SK-N-SH treated with all-trans-retinoic acid at 6 μM for 48 hours (cell line): ENCODE results near the gene SMC6.

Experiments
- ATAC-seq: fragments of 200-7000 bp; cut with Tn5 transposase; 3 replicates; pipeline ENCODE4 v1.9.1; 2020; ENCODE audit warnings: mild to moderate bottlenecking, moderate library complexity
- ARNTL ChIP-seq: fragments of 450-650 bp; formaldehyde crosslinking; IDR thresholded peaks from 2 replicates; pipeline ENCODE4 v1.5.0; 2020; ENCODE audit warnings: low read depth, mild to moderate bottlenecking, moderate library complexity, borderline replicate concordance
- BACH2 ChIP-seq: fragments of 250-450 bp; sonication (Bioruptor Pico); IDR thresholded peaks from 2 replicates; pipeline ENCODE4 v1.9.0; 2021; ENCODE audit warnings: mild to moderate bottlenecking, borderline replicate concordance
- CSDC2 ChIP-seq: fragments of 250-450 bp; sonication (Bioruptor Pico); IDR thresholded peaks from 2 replicates; pipeline ENCODE4 v1.5.0; 2020; ENCODE audit warnings: mild to moderate bottlenecking, moderate library complexity
- ESRRG ChIP-seq: fragments of 250-450 bp; sonication (Bioruptor Pico); IDR thresholded peaks from 2 replicates; pipeline ENCODE4 v1.6.1; 2021; ENCODE audit warnings: mild to moderate bottlenecking
- GLIS3 ChIP-seq: fragments of 250-450 bp; sonication (Bioruptor Pico); IDR thresholded peaks from 2 replicates; pipeline ENCODE4 v1.5.0; 2020; ENCODE audit warnings: mild to moderate bottlenecking, moderate library complexity
- ISL1 ChIP-seq: fragments of 250-450 bp; sonication (Bioruptor Pico); IDR thresholded peaks from 2 replicates; pipeline ENCODE4 v2.1.2; 2022; ENCODE audit warnings: mild to moderate bottlenecking, moderate library complexity
- OSR1 ChIP-seq: fragments of 250-450 bp; sonication (Bioruptor Pico); IDR thresholded peaks from 2 replicates; pipeline ENCODE4 v1.8.0; 2022; ENCODE audit warnings: moderate library complexity, mild to moderate bottlenecking, inconsistent platforms
- PPARA ChIP-seq: fragments of 250-450 bp; sonication (Bioruptor Pico); IDR thresholded peaks from 2 replicates; pipeline ENCODE4 v1.5.0; 2020; ENCODE audit warnings: mild to moderate bottlenecking, borderline replicate concordance
- RARB ChIP-seq: fragments of 250-450 bp; sonication (Bioruptor Pico); IDR thresholded peaks from 2 replicates; pipeline ENCODE4 v1.8.0; 2021; ENCODE audit warnings: mild to moderate bottlenecking, moderate library complexity
- SNAI2 ChIP-seq: fragments of 250-450 bp; sonication (Bioruptor Pico); IDR thresholded peaks from 2 replicates; pipeline ENCODE4 v1.5.0; 2020; ENCODE audit warnings: mild to moderate bottlenecking, moderate library complexity
- TCF4 ChIP-seq: fragments of 250-450 bp; sonication (Bioruptor Pico); IDR thresholded peaks from 2 replicates; pipeline ENCODE4 v1.8.0; 2021; ENCODE audit warnings: mild to moderate bottlenecking, moderate library complexity, borderline replicate concordance
- ZC3H10 ChIP-seq: fragments of 250-450 bp; sonication (Bioruptor Pico); IDR thresholded peaks from 2 replicates; pipeline ENCODE4 v1.5.1; 2021; ENCODE audit warnings: mild to moderate bottlenecking, moderate library complexity
- ZFP3 ChIP-seq: fragments of 250-450 bp; sonication (Bioruptor Pico); IDR thresholded peaks from 2 replicates; pipeline ENCODE4 v1.5.0; 2020; ENCODE audit warnings: mild to moderate bottlenecking, moderate library complexity
- ZFP30 ChIP-seq: fragments of 450-650 bp; formaldehyde crosslinking; IDR thresholded peaks from 2 replicates; pipeline ENCODE4 v1.5.0; 2022; ENCODE audit warnings: mild to moderate bottlenecking, moderate library complexity
- ZNF565 ChIP-seq: fragments of 450-650 bp; formaldehyde crosslinking; conservative IDR thresholded peaks from 2 replicates; pipeline ENCODE4 v1.5.0; 2020; ENCODE audit warnings: low read depth, mild to moderate bottlenecking, moderate library complexity
- ZNF70 ChIP-seq: fragments of 450-650 bp; formaldehyde crosslinking; IDR thresholded peaks from 2 replicates; pipeline ENCODE4 v1.5.0; 2020; ENCODE audit warnings: mild to moderate bottlenecking, moderate library complexity
- ZNF8 ChIP-seq: fragments of 450-650 bp; formaldehyde crosslinking; IDR thresholded peaks from 2 replicates; pipeline ENCODE4 v1.5.0; 2020; ENCODE audit warnings: mild to moderate bottlenecking, moderate library complexity
- TF ChIP-seq, protein P1 (sequence below): fragments of 250-450 bp; sonication (Bioruptor Pico); IDR thresholded peaks from 2 replicates; pipeline ENCODE4 v1.5.0; 2020; ENCODE audit warnings: mild to moderate bottlenecking, moderate library complexity
- TF ChIP-seq, protein P2 (sequence below): fragments of 250-450 bp; sonication (Bioruptor Pico); IDR thresholded peaks from 2 replicates; pipeline ENCODE4 v1.8.0; 2021; ENCODE audit warnings: low read depth, mild to moderate bottlenecking, moderate library complexity, borderline replicate concordance
- TF ChIP-seq, protein P3 (sequence below): fragments of 250-450 bp; sonication (Bioruptor Pico); IDR thresholded peaks from 2 replicates; pipeline ENCODE4 v1.5.1; 2020; ENCODE audit warnings: low read depth, mild to moderate bottlenecking, moderate library complexity
- TF ChIP-seq, protein P4 (sequence below): fragments of 250-450 bp; sonication (Bioruptor Pico); IDR thresholded peaks from 2 replicates; pipeline ENCODE4 v1.5.1; 2021; ENCODE audit warnings: mild to moderate bottlenecking, moderate library complexity
- TF ChIP-seq, protein P5 (sequence below): fragments of 250-450 bp; sonication (Bioruptor Pico); IDR thresholded peaks from 2 replicates; pipeline ENCODE4 v1.8.0; 2020; ENCODE audit warnings: mild to moderate bottlenecking, moderate library complexity, borderline replicate concordance

Gene SMC6

DNA sequence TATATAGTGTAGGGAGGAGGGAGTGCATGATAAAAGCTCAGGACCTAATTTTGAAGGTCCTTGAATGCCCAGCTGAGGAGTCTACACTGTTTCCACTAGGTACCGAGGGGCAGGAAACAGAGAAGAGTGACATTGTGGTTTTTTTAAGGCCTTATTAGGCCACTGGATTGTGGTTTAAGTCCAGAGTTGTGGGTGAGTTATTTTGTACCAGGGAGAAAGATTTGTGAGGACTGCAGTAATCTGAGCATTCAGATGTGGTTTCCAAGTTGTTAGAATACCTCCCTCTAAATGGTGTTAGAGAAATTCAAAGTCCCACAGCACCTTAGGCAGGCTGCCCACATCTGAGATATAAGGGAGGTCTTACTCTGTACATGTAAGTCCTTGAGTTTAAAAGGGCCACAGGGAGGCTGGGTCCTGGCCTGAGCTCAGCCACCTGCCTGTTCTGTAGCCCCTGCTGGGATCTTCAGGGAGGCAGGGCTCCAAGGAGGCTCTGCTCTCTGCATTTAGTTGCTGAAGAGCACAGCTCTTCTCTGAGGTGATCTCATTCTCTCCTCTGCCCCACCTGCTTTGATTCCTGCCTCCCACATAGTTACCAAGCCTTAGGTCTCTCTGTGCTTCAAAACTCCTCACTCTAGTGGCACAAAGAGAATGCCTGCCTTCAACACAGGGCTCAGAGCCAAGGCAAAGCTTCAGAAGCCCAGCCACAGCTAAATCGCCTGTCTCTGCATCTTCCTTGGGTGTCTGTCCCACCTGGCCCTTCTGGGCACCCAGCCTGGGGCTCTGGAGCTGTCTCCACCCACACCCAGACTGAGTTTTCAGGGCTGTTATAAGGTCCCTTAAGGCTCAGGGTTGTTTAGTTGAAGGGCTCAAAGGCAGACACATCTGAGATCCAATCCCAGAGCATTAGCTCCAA lies 125.0 kb downstream of the SMC6 start:
- no peak for ATAC-seq
- TF ChIP-seq, protein P1, sequence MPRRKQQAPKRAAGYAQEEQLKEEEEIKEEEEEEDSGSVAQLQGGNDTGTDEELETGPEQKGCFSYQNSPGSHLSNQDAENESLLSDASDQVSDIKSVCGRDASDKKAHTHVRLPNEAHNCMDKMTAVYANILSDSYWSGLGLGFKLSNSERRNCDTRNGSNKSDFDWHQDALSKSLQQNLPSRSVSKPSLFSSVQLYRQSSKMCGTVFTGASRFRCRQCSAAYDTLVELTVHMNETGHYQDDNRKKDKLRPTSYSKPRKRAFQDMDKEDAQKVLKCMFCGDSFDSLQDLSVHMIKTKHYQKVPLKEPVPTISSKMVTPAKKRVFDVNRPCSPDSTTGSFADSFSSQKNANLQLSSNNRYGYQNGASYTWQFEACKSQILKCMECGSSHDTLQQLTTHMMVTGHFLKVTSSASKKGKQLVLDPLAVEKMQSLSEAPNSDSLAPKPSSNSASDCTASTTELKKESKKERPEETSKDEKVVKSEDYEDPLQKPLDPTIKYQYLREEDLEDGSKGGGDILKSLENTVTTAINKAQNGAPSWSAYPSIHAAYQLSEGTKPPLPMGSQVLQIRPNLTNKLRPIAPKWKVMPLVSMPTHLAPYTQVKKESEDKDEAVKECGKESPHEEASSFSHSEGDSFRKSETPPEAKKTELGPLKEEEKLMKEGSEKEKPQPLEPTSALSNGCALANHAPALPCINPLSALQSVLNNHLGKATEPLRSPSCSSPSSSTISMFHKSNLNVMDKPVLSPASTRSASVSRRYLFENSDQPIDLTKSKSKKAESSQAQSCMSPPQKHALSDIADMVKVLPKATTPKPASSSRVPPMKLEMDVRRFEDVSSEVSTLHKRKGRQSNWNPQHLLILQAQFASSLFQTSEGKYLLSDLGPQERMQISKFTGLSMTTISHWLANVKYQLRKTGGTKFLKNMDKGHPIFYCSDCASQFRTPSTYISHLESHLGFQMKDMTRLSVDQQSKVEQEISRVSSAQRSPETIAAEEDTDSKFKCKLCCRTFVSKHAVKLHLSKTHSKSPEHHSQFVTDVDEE (CRISPR knock-in tag): no peak
- TF ChIP-seq ZFP30 (CRISPR knock-in tag): no peak
- no peak for TF ChIP-seq RARB (CRISPR knock-in tag)
- TF ChIP-seq BACH2 (CRISPR knock-in tag): no peak
- TF ChIP-seq ARNTL: no peak

DNA sequence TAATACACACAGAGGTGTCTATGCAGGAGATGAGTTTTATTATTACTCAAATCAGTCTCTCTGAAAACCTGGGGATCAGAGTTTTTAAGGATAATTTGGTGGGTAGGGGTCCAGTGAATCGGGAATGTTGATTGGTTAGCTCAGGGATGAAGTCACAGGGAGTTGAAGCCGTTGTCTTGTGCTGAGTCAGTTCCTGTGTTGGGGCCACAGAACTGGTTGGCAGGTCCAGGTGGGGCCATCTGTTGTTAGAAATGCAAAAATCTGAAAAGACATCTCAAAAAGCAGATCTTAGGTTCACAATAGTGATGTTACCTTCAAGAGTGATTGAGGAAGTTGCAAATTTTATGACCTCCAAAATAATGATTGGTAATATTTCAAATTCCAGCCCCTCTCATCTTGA lies 126.2 kb downstream of the SMC6 start:
- no peak for ATAC-seq

DNA sequence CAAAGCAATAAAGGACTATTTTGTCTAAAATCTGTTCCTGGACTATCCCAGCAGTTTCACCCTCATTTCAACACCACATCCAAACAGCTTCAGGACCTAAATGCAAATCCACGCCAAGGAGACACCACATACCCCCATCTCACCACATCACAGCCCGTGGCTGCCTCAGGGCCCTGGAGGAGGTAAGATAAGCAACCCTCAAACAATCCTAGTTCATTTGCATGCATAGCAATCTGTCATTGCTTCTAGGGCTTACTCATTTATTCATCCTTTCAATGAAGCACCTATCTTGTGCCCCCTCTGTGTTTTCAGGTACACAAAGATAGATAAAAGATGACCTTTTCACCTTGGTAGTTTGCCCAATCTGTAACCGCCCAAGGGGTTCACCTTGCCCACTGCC lies 126.6 kb downstream of the SMC6 start:
- TF ChIP-seq SNAI2 (CRISPR knock-in tag): no peak
- no peak for TF ChIP-seq OSR1 (CRISPR knock-in tag)
- no peak for ATAC-seq

More for the DNA sequence above, 126.2 kb downstream of the SMC6 start:
- TF ChIP-seq, protein P2, sequence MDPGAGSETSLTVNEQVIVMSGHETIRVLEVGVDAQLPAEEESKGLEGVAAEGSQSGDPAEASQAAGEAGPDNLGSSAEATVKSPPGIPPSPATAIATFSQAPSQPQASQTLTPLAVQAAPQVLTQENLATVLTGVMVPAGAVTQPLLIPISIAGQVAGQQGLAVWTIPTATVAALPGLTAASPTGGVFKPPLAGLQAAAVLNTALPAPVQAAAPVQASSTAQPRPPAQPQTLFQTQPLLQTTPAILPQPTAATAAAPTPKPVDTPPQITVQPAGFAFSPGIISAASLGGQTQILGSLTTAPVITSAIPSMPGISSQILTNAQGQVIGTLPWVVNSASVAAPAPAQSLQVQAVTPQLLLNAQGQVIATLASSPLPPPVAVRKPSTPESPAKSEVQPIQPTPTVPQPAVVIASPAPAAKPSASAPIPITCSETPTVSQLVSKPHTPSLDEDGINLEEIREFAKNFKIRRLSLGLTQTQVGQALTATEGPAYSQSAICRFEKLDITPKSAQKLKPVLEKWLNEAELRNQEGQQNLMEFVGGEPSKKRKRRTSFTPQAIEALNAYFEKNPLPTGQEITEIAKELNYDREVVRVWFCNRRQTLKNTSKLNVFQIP (CRISPR knock-in tag): no peak
- TF ChIP-seq, protein P3, sequence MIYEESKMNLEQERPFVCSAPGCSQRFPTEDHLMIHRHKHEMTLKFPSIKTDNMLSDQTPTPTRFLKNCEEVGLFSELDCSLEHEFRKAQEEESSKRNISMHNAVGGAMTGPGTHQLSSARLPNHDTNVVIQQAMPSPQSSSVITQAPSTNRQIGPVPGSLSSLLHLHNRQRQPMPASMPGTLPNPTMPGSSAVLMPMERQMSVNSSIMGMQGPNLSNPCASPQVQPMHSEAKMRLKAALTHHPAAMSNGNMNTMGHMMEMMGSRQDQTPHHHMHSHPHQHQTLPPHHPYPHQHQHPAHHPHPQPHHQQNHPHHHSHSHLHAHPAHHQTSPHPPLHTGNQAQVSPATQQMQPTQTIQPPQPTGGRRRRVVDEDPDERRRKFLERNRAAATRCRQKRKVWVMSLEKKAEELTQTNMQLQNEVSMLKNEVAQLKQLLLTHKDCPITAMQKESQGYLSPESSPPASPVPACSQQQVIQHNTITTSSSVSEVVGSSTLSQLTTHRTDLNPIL (CRISPR knock-in tag): no peak
- TF ChIP-seq GLIS3 (CRISPR knock-in tag) (no peak), CSDC2 (no peak), ZNF8 (CRISPR knock-in tag) (no peak), ZFP3 (CRISPR knock-in tag) (no peak), SNAI2 (CRISPR knock-in tag) (no peak), ISL1 (CRISPR knock-in tag) (no peak), PPARA (CRISPR knock-in tag) (no peak), ARNTL (no peak), ESRRG (no peak), ZC3H10 (CRISPR knock-in tag) (no peak)
- TF ChIP-seq, protein P4, sequence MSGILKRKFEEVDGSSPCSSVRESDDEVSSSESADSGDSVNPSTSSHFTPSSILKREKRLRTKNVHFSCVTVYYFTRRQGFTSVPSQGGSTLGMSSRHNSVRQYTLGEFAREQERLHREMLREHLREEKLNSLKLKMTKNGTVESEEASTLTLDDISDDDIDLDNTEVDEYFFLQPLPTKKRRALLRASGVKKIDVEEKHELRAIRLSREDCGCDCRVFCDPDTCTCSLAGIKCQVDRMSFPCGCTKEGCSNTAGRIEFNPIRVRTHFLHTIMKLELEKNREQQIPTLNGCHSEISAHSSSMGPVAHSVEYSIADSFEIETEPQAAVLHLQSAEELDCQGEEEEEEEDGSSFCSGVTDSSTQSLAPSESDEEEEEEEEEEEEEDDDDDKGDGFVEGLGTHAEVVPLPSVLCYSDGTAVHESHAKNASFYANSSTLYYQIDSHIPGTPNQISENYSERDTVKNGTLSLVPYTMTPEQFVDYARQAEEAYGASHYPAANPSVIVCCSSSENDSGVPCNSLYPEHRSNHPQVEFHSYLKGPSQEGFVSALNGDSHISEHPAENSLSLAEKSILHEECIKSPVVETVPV (CRISPR knock-in tag): no peak
- TF ChIP-seq, protein P5, sequence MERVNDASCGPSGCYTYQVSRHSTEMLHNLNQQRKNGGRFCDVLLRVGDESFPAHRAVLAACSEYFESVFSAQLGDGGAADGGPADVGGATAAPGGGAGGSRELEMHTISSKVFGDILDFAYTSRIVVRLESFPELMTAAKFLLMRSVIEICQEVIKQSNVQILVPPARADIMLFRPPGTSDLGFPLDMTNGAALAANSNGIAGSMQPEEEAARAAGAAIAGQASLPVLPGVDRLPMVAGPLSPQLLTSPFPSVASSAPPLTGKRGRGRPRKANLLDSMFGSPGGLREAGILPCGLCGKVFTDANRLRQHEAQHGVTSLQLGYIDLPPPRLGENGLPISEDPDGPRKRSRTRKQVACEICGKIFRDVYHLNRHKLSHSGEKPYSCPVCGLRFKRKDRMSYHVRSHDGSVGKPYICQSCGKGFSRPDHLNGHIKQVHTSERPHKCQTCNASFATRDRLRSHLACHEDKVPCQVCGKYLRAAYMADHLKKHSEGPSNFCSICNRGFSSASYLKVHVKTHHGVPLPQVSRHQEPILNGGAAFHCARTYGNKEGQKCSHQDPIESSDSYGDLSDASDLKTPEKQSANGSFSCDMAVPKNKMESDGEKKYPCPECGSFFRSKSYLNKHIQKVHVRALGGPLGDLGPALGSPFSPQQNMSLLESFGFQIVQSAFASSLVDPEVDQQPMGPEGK (CRISPR knock-in tag): no peak

DNA sequence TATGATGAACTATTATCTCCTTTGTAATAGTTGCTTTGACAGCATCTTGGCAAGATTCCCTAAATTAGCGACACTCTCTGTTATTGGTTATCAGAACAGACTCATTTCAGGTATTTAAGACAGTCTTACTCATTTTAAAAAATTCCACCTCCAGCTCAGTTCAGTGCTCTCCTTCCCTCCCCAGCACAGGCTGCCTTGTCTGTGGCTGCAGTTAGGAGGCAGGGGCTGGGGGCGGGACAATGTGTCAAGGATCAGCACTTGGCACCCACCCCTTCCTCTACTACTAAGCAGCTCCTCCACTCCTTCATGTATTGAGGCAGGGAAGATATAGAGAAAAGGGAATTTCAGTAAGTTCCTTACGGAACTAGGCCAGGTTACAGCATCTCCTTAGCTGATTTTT lies 128.2 kb downstream of the SMC6 start:
- ATAC-seq: no peak
- no peak for TF ChIP-seq RARB (CRISPR knock-in tag)
- TF ChIP-seq GLIS3 (CRISPR knock-in tag): no peak
- no peak for TF ChIP-seq PPARA (CRISPR knock-in tag)
- TF ChIP-seq, protein P4 (CRISPR knock-in tag): no peak
- TF ChIP-seq ZFP3 (CRISPR knock-in tag): no peak
- TF ChIP-seq ZNF565 (CRISPR knock-in tag): no peak
- no peak for TF ChIP-seq ZC3H10 (CRISPR knock-in tag)
- TF ChIP-seq TCF4 (CRISPR knock-in tag): no peak
- no peak for TF ChIP-seq ISL1 (CRISPR knock-in tag)
- no peak for TF ChIP-seq ARNTL
- no peak for TF ChIP-seq SNAI2 (CRISPR knock-in tag)
- TF ChIP-seq, protein P3 (CRISPR knock-in tag): no peak
- TF ChIP-seq CSDC2: no peak
- no peak for TF ChIP-seq ZFP30 (CRISPR knock-in tag)
- TF ChIP-seq BACH2 (CRISPR knock-in tag): no peak
- no peak for TF ChIP-seq OSR1 (CRISPR knock-in tag)
- TF ChIP-seq ZNF70 (CRISPR knock-in tag): no peak
